K562 (cell line): Measurements from ENCODE around the gene MPHOSPH9. TPM values are rescaled to one million over a fixed set of nuclear protein-coding genes. Genes with fewer than 3 reads are reported as not detected.

Experiments used
- ATAC-seq: fragments of 200-7000 bp; cut with Tn5 transposase; 3 replicates; pipeline ENCODE4 v1.9.1; 2020; ENCODE audit warnings: moderate library complexity
- BruUV-seq: library from RNA; stranded (reverse); fragments of 400-500 nt; replicated peaks from 2 replicates; lab custom pipeline; 2021; lab: Mats Ljungman, UMichigan
- CTCF ChIA-PET: fragments of 300-600 bp; formaldehyde crosslinking; extraction: SDS; loops from one replicate; lab custom pipeline; 2021; ENCODE audit warnings: low intra/inter-chr PET ratio; lab: Yijun Ruan, JAX
- POLR2A ChIA-PET: fragments of 300-600, 350-650 bp; sonication (Branson Sonifier 250); formaldehyde crosslinking; extraction: SDS; loops from one replicate; lab custom pipeline; 2021; ENCODE audit warnings: antibody characterized with exemption, inconsistent platforms; lab: Yijun Ruan, JAX
- DNase-seq, 4 experiments: peaks; one replicate each; pipeline versions ENCODE4 v3.0.0 to v3.0.0-alpha.2; 2011 to 2018; ENCODE audit warnings: low spot score in 3 of 4, mixed read lengths in 3 of 4; ENCODE audit errors: extremely low read depth in 1 of 4
- FAIRE-seq: peaks from 2 replicates; lab custom pipeline; 2011; peaks lifted over from hg19 to GRCh38; lab: Jason Lieb, UNC
- H2AFZ ChIP-seq: 2 replicates; pipeline ENCODE4 v1.6.0; 2011; ENCODE audit warnings: low read depth, low read length, control low read depth, inconsistent platforms
- H3K27ac ChIP-seq: fragments of 200-600 bp; 3 replicates; pipeline ENCODE4 v1.8.0; 2011; ENCODE audit warnings: low read depth, mild to moderate bottlenecking, control low read depth, inconsistent platforms, low read length, moderate library complexity, mixed read lengths; ENCODE audit errors: extremely low read depth
- H3K27me3 ChIP-seq, 2 experiments: fragments of 300-600 bp in 1 of 2; 2 replicates in 1 of 2; 3 replicates in 1 of 2; pipeline versions ENCODE4 v1.6.0 to v1.8.0; 2011; ENCODE audit warnings: inconsistent platforms in 2 of 2, low read length in 2 of 2, mild to moderate bottlenecking in 1 of 2, mixed read lengths in 1 of 2, moderate library complexity in 1 of 2; ENCODE audit not compliant: control insufficient read depth in 2 of 2, insufficient read depth in 2 of 2
- H3K36me3 ChIP-seq: fragments of 300-600 bp; 3 replicates; pipeline ENCODE4 v1.8.0; 2011; ENCODE audit warnings: mild to moderate bottlenecking, low read length, inconsistent platforms; ENCODE audit not compliant: control insufficient read depth, insufficient read depth
- H3K4me1 ChIP-seq, 2 experiments: fragments of 200-600 bp in 1 of 2; replicated peaks in 1 of 2; 2 replicates in 1 of 2; 3 replicates in 1 of 2; pipeline versions ENCODE4 v1.5.1 to v1.8.0; 2011; ENCODE audit warnings: inconsistent platforms in 2 of 2, low read length in 2 of 2, mild to moderate bottlenecking in 1 of 2, mixed read lengths in 1 of 2, moderate library complexity in 1 of 2; ENCODE audit not compliant: control insufficient read depth in 2 of 2, insufficient read depth in 2 of 2
- H3K4me2 ChIP-seq: 2 replicates; pipeline ENCODE4 v1.6.1; 2011; ENCODE audit warnings: low read length, control low read depth, inconsistent platforms, mixed read lengths; ENCODE audit not compliant: insufficient read depth
- H3K4me3 ChIP-seq: fragments of 200-600 bp; sonication (generic), shearing (Covaris generic); 2 replicates; pipeline ENCODE4 v1.5.1; 2016; ENCODE audit warnings: control low read depth, inconsistent platforms
- H3K79me2 ChIP-seq: fragments of 200-600 bp; 3 replicates; pipeline ENCODE4 v1.8.0; 2011; ENCODE audit warnings: low read length, inconsistent platforms; ENCODE audit not compliant: control insufficient read depth, insufficient read depth
- H3K9ac ChIP-seq, 2 experiments: 2 replicates each; pipeline versions ENCODE4 v1.6.0 to v1.6.1; 2011; ENCODE audit warnings: low read depth in 2 of 2, low read length in 2 of 2, control low read depth in 1 of 2, inconsistent platforms in 1 of 2, mild to moderate bottlenecking in 1 of 2, mixed read lengths in 1 of 2; ENCODE audit not compliant: insufficient read depth in 1 of 2
- H3K9me1 ChIP-seq: one replicate; pipeline ENCODE4 v1.6.0; 2011; ENCODE audit warnings: inconsistent platforms, mild to moderate bottlenecking, low read length, moderate library complexity; ENCODE audit not compliant: control insufficient read depth, insufficient read depth
- H3K9me3 ChIP-seq: replicated peaks from 2 replicates; pipeline ENCODE4 v1.5.1; 2011; ENCODE audit warnings: low read depth, low read length, inconsistent platforms; ENCODE audit not compliant: control insufficient read depth, insufficient read depth
- H4K20me1 ChIP-seq: replicated peaks from 2 replicates; pipeline ENCODE4 v1.6.1; 2011; ENCODE audit warnings: low read length, inconsistent platforms, mixed read lengths; ENCODE audit not compliant: control insufficient read depth, insufficient read depth
- FOXA3 ChIP-seq, 2 experiments: fragments of 450-650 bp in 1 of 2; sonication (generic) in 1 of 2; formaldehyde crosslinking; IDR thresholded peaks in 1 of 2; conservative IDR thresholded peaks in 1 of 2; 2 replicates each; pipeline versions ENCODE4 v1.4.0 to v1.8.0; 2020 to 2022; ENCODE audit warnings: mild to moderate bottlenecking in 2 of 2, missing genetic modification reagents in 1 of 2
- HDAC8 ChIP-seq: fragments of 450-650 bp; IDR thresholded peaks from 2 replicates; pipeline ENCODE4 v1.6.1; 2016; ENCODE audit warnings: mild to moderate bottlenecking, missing genetic modification characterization, moderate library complexity, missing compliant biosample characterization
- ILK ChIP-seq: fragments of 450-650 bp; IDR thresholded peaks from 2 replicates; pipeline ENCODE4 v1.6.1; 2016; ENCODE audit warnings: missing genetic modification characterization, low read depth, mild to moderate bottlenecking, missing compliant biosample characterization, moderate library complexity, borderline replicate concordance
- KHSRP ChIP-seq: fragments of 450-650 bp; IDR thresholded peaks from 2 replicates; pipeline ENCODE4 v1.6.1; 2017
- PHB2 ChIP-seq: fragments of 450-650 bp; IDR thresholded peaks from 2 replicates; pipeline ENCODE4 v1.6.1; 2017; ENCODE audit warnings: low read depth
- PML ChIP-seq: IDR thresholded peaks from 2 replicates; pipeline ENCODE4 v1.6.1; 2012; ENCODE audit warnings: low read length, inconsistent platforms
- RFX1 ChIP-seq: fragments of 450-650 bp; IDR thresholded peaks from 2 replicates; pipeline ENCODE4 v1.6.1; 2016; ENCODE audit warnings: mild to moderate bottlenecking, moderate library complexity
- SREBF2 ChIP-seq: sonication (generic); formaldehyde crosslinking; IDR thresholded peaks from 2 replicates; pipeline ENCODE4 v1.4.0; 2020; ENCODE audit warnings: mild to moderate bottlenecking, missing genetic modification reagents
- TAF1 ChIP-seq: IDR thresholded peaks from 2 replicates; pipeline ENCODE4 v1.6.1; 2011; ENCODE audit warnings: mild to moderate bottlenecking, low read length, moderate library complexity; ENCODE audit not compliant: insufficient read depth, control insufficient read depth, severe bottlenecking; ENCODE audit errors: extremely low read depth
- TCF3 ChIP-seq: sonication (generic); formaldehyde crosslinking; IDR thresholded peaks from 2 replicates; pipeline ENCODE4 v1.4.0; 2020; ENCODE audit warnings: mild to moderate bottlenecking, missing genetic modification reagents
- TCF7 ChIP-seq: sonication (generic); IDR thresholded peaks from 2 replicates; pipeline ENCODE4 v1.6.1; 2016; ENCODE audit warnings: antibody characterized with exemption, borderline replicate concordance
- ZFP30 ChIP-seq: fragments of 250-450 bp; sonication (Bioruptor Pico); IDR thresholded peaks from 2 replicates; pipeline ENCODE4 v1.8.0; 2022; ENCODE audit warnings: moderate library complexity, mild to moderate bottlenecking, inconsistent platforms, borderline replicate concordance
- ZNF75A ChIP-seq: fragments of 450-650 bp; formaldehyde crosslinking; IDR thresholded peaks from 2 replicates; pipeline ENCODE4 v1.4.0; 2020; ENCODE audit warnings: mild to moderate bottlenecking
- ZZZ3 ChIP-seq: fragments of 450-650 bp; IDR thresholded peaks from 2 replicates; pipeline ENCODE4 v1.6.1; 2016; ENCODE audit warnings: antibody characterized with exemption, mild to moderate bottlenecking, moderate library complexity
- WGBS: fragments of 100-300 bp; shearing (Covaris generic); methylation state at CpG from one replicate; pipeline ENCODE4 v1.1.6; 2016; ENCODE audit warnings: low coverage, mixed read lengths; ENCODE audit not compliant: insufficient coverage; ENCODE audit errors: missing lambda C conversion rate; 5-methylcytosine and 5-hydroxymethylcytosine counted together
- in situ Hi-C: fragments of 300-500 bp; cut with MboI; formaldehyde crosslinking; loops from 4 replicates; pipeline ENCODE4 v1.15.0; 2018; ENCODE audit warnings: inconsistent platforms, mixed read lengths
- intact Hi-C: fragments of 100-400 bp; cut with micrococcal nuclease; formaldehyde crosslinking; loops from 2 replicates; pipeline ENCODE4 v1.14.2; 2022
- polyA plus RNA-seq, 8 experiments: library from polyadenylated mRNA; depleted of rRNA in 4 of 8; stranded (reverse) in 5 of 8; unstranded in 3 of 8; fragments of >200 nt; fragmentation: Nextera tagmentation in 2 of 8; fragmentation: Illumina TruSeq in 1 of 8; extraction: Ambion mirVana in 2 of 8; extraction: Trizol in 1 of 8; gene quantifications; 2 replicates each; pipeline versions ENCODE4 v1.2.1 to v1.2.3, GENCODE V29; 2011 to 2014; ENCODE audit warnings: inconsistent platforms in 1 of 8, missing spikeins in 1 of 8
- total RNA-seq, 7 experiments: library from RNA; depleted of rRNA in 6 of 7; stranded (reverse); fragments of >200 nt in 6 of 7; fragmentation: Illumina TruSeq in 2 of 7; extraction: Trizol in 2 of 7; gene quantifications; 2 replicates each; pipeline versions ENCODE4 v1.2.1 to v1.2.3, GENCODE V29; 2011 to 2021; ENCODE audit warnings: low replicate concordance in 1 of 7
- TF ChIP-seq, protein P1 (sequence below): fragments of 250-450 bp; sonication (Bioruptor Pico); IDR thresholded peaks from 2 replicates; pipeline ENCODE4 v1.9.0; 2021; ENCODE audit warnings: mild to moderate bottlenecking, inconsistent platforms
- TF ChIP-seq, protein P2 (sequence below): fragments of 450-650 bp; IDR thresholded peaks from 2 replicates; pipeline ENCODE4 v1.6.1; 2016; ENCODE audit warnings: missing biosample characterization, missing genetic modification characterization
- TF ChIP-seq, protein P3 (sequence below): fragments of 450-650 bp; IDR thresholded peaks from 2 replicates; pipeline ENCODE4 v1.6.1; 2016; ENCODE audit warnings: low read depth, mild to moderate bottlenecking, moderate library complexity

Gene MPHOSPH9
- total and polyA plus RNA-seq, 9 of the 15 experiments (the other 6 are each of a cell fraction or from before 2014, with no cell fraction given), result 14.2 to 103 (median 54.5) TPM

- DNase-seq (peak; percentile 71 to 92 (median 80)), FAIRE-seq (peak; percentile 99), ATAC-seq (peak; percentile 98)
- intact Hi-C loops (no loop called here), in situ Hi-C loops (no loop called here)
- H3K9ac ChIP-seq, result peak overlapping the region; percentile 26 to 69; a peak in 1 of 4 replicates
- H3K4me1 ChIP-seq, result peaks cover 13 to 20% of the 10 kb centered on the region in 2 experiments; a peak in 4 of 5 replicates
- 11% methylated on average over 6 of the region's 6 CpGs for WGBS
- H4K20me1 ChIP-seq, result peaks cover 5% of the 10 kb centered on the region; the same call in 1 of the 2 replicates
- H3K36me3 ChIP-seq, result no peaks in the 10 kb centered on the region
- CTCF ChIA-PET, result no interaction called here
- H2AFZ ChIP-seq, result 0 out of 2 replicates have a peak overlapping the region, but pooled peaks have one; percentile 46
- POLR2A ChIA-PET, result interaction anchor here (0.6 to 1.4 kb wide), 11 partner anchors 10 to 410 kb away, joined by 3 to 4 read pairs (median 3); no protein-coding TSS in a partner anchor
- H3K9me3 ChIP-seq, result no peaks in the 10 kb centered on the region
- no TSS peak for BruUV-seq
- H3K27me3 ChIP-seq, result no peaks in the 10 kb centered on the region
- no peaks in the 10 kb centered on the region for H3K79me2 ChIP-seq
- H3K4me2 ChIP-seq, result peak overlapping the region; percentile 53
- no peaks in the 10 kb centered on the region for H3K9me1 ChIP-seq
- peak overlapping the region; percentile 63 for H3K27ac ChIP-seq
- no peak overlapping the region for H3K4me3 ChIP-seq
- TF ChIP-seq PHB2, result no peak
- no peak for TF ChIP-seq PML
- TF ChIP-seq FOXA3 (CRISPR knock-in tag; conservative IDR thresholded peaks at IDR 0.05 in 1 of 2, IDR thresholded peaks at IDR 0.05 in 1 of 2), result no peak
- TF ChIP-seq ILK (tag), result no peak
- TF ChIP-seq, protein P1, sequence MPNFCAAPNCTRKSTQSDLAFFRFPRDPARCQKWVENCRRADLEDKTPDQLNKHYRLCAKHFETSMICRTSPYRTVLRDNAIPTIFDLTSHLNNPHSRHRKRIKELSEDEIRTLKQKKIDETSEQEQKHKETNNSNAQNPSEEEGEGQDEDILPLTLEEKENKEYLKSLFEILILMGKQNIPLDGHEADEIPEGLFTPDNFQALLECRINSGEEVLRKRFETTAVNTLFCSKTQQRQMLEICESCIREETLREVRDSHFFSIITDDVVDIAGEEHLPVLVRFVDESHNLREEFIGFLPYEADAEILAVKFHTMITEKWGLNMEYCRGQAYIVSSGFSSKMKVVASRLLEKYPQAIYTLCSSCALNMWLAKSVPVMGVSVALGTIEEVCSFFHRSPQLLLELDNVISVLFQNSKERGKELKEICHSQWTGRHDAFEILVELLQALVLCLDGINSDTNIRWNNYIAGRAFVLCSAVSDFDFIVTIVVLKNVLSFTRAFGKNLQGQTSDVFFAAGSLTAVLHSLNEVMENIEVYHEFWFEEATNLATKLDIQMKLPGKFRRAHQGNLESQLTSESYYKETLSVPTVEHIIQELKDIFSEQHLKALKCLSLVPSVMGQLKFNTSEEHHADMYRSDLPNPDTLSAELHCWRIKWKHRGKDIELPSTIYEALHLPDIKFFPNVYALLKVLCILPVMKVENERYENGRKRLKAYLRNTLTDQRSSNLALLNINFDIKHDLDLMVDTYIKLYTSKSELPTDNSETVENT (CRISPR knock-in tag), result no peak
- TF ChIP-seq, protein P2, sequence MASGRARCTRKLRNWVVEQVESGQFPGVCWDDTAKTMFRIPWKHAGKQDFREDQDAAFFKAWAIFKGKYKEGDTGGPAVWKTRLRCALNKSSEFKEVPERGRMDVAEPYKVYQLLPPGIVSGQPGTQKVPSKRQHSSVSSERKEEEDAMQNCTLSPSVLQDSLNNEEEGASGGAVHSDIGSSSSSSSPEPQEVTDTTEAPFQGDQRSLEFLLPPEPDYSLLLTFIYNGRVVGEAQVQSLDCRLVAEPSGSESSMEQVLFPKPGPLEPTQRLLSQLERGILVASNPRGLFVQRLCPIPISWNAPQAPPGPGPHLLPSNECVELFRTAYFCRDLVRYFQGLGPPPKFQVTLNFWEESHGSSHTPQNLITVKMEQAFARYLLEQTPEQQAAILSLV (tag), result no peak
- TF ChIP-seq, protein P3, sequence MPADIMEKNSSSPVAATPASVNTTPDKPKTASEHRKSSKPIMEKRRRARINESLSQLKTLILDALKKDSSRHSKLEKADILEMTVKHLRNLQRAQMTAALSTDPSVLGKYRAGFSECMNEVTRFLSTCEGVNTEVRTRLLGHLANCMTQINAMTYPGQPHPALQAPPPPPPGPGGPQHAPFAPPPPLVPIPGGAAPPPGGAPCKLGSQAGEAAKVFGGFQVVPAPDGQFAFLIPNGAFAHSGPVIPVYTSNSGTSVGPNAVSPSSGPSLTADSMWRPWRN, result no peak
- TF ChIP-seq TCF3 (CRISPR knock-in tag), result no peak; the same call in 1 of the 2 replicates
- no peak; the same call in 1 of the 2 replicates for TF ChIP-seq TCF7
- TF ChIP-seq ZNF75A (CRISPR knock-in tag), result 0 out of 2 replicates have a peak, but pooled peaks have one; percentile 17
- no peak for TF ChIP-seq TAF1
- TF ChIP-seq RFX1, result no peak
- TF ChIP-seq ZZZ3, result no peak
- no peak for TF ChIP-seq KHSRP
- TF ChIP-seq SREBF2 (CRISPR knock-in tag), result no peak
- TF ChIP-seq ZFP30 (CRISPR knock-in tag), result no peak
- TF ChIP-seq HDAC8, result no peak
Observed at GRCh38 chr12:123126294-123127181, 106.4 kb downstream of the MPHOSPH9 start.
